Transverse colon (tissue), 3 donors: ENCODE data around the gene NOPCHAP1.

Experiments
- EP300 ChIP-seq: sonication (generic); formaldehyde crosslinking; IDR thresholded peaks from one replicate; pipeline ENCODE4 v1.6.1; 2017; ENCODE audit warnings: antibody characterized with exemption, low read depth
- TF ChIP-seq, protein P1 (sequence below), 5 experiments: fragments of 200-600 bp in 3 of 5; fragments of 450-650 bp in 2 of 5; sonication (generic) in 3 of 5; IDR thresholded peaks; 1 replicate in 2 of 5; 2 replicates in 3 of 5; pipeline ENCODE4 v1.5.1; 2016 to 2017; ENCODE audit warnings: antibody characterized with exemption in 5 of 5, inconsistent platforms in 3 of 5, mild to moderate bottlenecking in 2 of 5, moderate library complexity in 1 of 5

DNA sequence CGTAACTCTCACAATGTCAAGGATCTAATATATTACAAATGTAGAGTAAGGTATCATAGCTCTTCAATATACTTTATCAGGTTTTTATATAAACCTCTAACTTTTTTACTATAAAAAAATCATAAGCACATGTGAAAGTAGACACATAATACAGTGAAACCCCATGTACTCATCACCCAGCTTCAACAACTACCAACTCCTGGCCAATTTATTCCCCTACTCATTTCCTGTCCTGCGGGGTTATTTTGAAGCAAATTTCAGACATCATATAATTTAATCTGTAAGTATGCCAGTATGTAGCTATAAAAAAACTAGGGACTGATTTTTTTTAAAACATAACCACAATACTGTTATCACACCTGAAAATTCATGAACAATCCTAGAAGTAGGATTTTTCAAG is 47.7 kb downstream of the NOPCHAP1 start:
- TF ChIP-seq, protein P1, sequence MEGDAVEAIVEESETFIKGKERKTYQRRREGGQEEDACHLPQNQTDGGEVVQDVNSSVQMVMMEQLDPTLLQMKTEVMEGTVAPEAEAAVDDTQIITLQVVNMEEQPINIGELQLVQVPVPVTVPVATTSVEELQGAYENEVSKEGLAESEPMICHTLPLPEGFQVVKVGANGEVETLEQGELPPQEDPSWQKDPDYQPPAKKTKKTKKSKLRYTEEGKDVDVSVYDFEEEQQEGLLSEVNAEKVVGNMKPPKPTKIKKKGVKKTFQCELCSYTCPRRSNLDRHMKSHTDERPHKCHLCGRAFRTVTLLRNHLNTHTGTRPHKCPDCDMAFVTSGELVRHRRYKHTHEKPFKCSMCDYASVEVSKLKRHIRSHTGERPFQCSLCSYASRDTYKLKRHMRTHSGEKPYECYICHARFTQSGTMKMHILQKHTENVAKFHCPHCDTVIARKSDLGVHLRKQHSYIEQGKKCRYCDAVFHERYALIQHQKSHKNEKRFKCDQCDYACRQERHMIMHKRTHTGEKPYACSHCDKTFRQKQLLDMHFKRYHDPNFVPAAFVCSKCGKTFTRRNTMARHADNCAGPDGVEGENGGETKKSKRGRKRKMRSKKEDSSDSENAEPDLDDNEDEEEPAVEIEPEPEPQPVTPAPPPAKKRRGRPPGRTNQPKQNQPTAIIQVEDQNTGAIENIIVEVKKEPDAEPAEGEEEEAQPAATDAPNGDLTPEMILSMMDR (IDR thresholded peaks at IDR 0.05) = no peak
- TF ChIP-seq EP300 = no peak
